HepG2 (cell line): Measurements from ENCODE around the gene GPR85. TPM values are rescaled to one million over a fixed set of nuclear protein-coding genes. Genes with fewer than 3 reads are reported as not detected.

Experiments used
- ATF2 ChIP-seq: sonication (generic); formaldehyde crosslinking; IDR thresholded peaks from 2 replicates; pipeline ENCODE4 v1.4.0; 2020; ENCODE audit warnings: missing genetic modification reagents
- BORCS8-MEF2B ChIP-seq: sonication (generic); formaldehyde crosslinking; IDR thresholded peaks from 2 replicates; pipeline ENCODE4 v1.8.0; 2022; ENCODE audit warnings: mild to moderate bottlenecking, missing genetic modification reagents
- ELF3 ChIP-seq: IDR thresholded peaks from 2 replicates; pipeline ENCODE4 v1.6.1; 2016; ENCODE audit warnings: missing genetic modification reagents, missing compliant biosample characterization
- GLI4 ChIP-seq: sonication (generic); formaldehyde crosslinking; IDR thresholded peaks from 2 replicates; pipeline ENCODE4 v1.5.1; 2020; ENCODE audit warnings: missing genetic modification reagents, mild to moderate bottlenecking, moderate library complexity, borderline replicate concordance
- HMGXB3 ChIP-seq: sonication (generic); formaldehyde crosslinking; IDR thresholded peaks from 2 replicates; pipeline ENCODE4 v1.4.0; 2020; ENCODE audit warnings: missing genetic modification reagents, borderline replicate concordance
- HNRNPH1 ChIP-seq: fragments of 200-400 bp; formaldehyde crosslinking; optimal IDR thresholded peaks from 2 replicates; pipeline ENCODE3; 2017; ENCODE audit warnings: mild to moderate bottlenecking, low read depth, low read length
- MBD4 ChIP-seq: IDR thresholded peaks from 2 replicates; pipeline ENCODE4 v1.6.1; 2012; ENCODE audit warnings: low read length, inconsistent platforms, borderline replicate concordance
- MXD4 ChIP-seq: IDR thresholded peaks from 2 replicates; pipeline ENCODE4 v1.6.1; 2016; ENCODE audit warnings: mild to moderate bottlenecking, missing biosample characterization, missing genetic modification reagents
- NRL ChIP-seq: sonication (generic); formaldehyde crosslinking; IDR thresholded peaks from 2 replicates; pipeline ENCODE4 v1.5.0; 2020; ENCODE audit warnings: missing genetic modification reagents, mild to moderate bottlenecking, moderate library complexity, borderline replicate concordance
- SALL1 ChIP-seq: sonication (generic); formaldehyde crosslinking; IDR thresholded peaks from 2 replicates; pipeline ENCODE4 v1.8.0; 2022; ENCODE audit warnings: mild to moderate bottlenecking, missing genetic modification reagents
- THRA ChIP-seq: sonication (generic); formaldehyde crosslinking; IDR thresholded peaks from 2 replicates; pipeline ENCODE4 v1.4.0; 2020; ENCODE audit warnings: missing genetic modification reagents, borderline replicate concordance
- ZIK1 ChIP-seq: sonication (generic); formaldehyde crosslinking; IDR thresholded peaks from 2 replicates; pipeline ENCODE4 v1.5.0; 2020; ENCODE audit warnings: mild to moderate bottlenecking, low read depth, missing genetic modification reagents, borderline replicate concordance
- ZNF281 ChIP-seq: sonication (generic); formaldehyde crosslinking; IDR thresholded peaks from 2 replicates; pipeline ENCODE4 v1.4.0; 2020; ENCODE audit warnings: missing genetic modification reagents, borderline replicate concordance
- ZNF331 ChIP-seq: sonication (generic); formaldehyde crosslinking; IDR thresholded peaks from 2 replicates; pipeline ENCODE4 v1.4.0; 2020; ENCODE audit warnings: missing genetic modification reagents
- ZNF382 ChIP-seq: sonication (generic); formaldehyde crosslinking; IDR thresholded peaks from 2 replicates; pipeline ENCODE4 v1.5.0; 2020; ENCODE audit warnings: missing genetic modification reagents, mild to moderate bottlenecking, borderline replicate concordance
- ZNF44 ChIP-seq: sonication (generic); formaldehyde crosslinking; IDR thresholded peaks from 2 replicates; pipeline ENCODE4 v1.5.1; 2020; ENCODE audit warnings: mild to moderate bottlenecking, missing genetic modification reagents
- ZNF605 ChIP-seq: sonication (generic); formaldehyde crosslinking; IDR thresholded peaks from 2 replicates; pipeline ENCODE4 v1.8.0; 2022; ENCODE audit warnings: mild to moderate bottlenecking, missing genetic modification reagents
- ZNF7 ChIP-seq: IDR thresholded peaks from 2 replicates; pipeline ENCODE4 v1.6.1; 2016; ENCODE audit warnings: missing biosample characterization, missing genetic modification reagents
- polyA plus RNA-seq, 8 experiments: library from polyadenylated mRNA; depleted of rRNA in 3 of 8; stranded (reverse) in 7 of 8; unstranded in 1 of 8; fragments of >200 nt; fragmentation: Illumina TruSeq in 4 of 8; extraction: Trizol in 4 of 8; gene quantifications; 2 replicates each; pipeline versions ENCODE4 v1.2.1 to v1.2.3, GENCODE V29; 2011 to 2016; ENCODE audit warnings: low read depth in 4 of 8, missing spikeins in 1 of 8, mixed read lengths in 1 of 8; ENCODE audit not compliant: insufficient read depth in 1 of 8
- total RNA-seq, 5 experiments: library from RNA; depleted of rRNA; stranded (reverse); fragments of >200 nt; fragmentation: Illumina TruSeq; extraction: Trizol; gene quantifications; 2 replicates each; pipeline ENCODE4 v1.2.3, GENCODE V29; 2016; ENCODE audit warnings: low read depth in 1 of 5

Gene GPR85
- total and polyA plus RNA-seq, 2 of the 13 experiments (the other 11 are each of a cell fraction or from before 2014, with no cell fraction given): not detected

- peak; percentile 81 for TF ChIP-seq SALL1
- peak; percentile 4; the same call in 1 of the 2 replicates for TF ChIP-seq ZNF281 (CRISPR knock-in tag)
- TF ChIP-seq GLI4: no peak
- peak; percentile 58; the same call in 1 of the 2 replicates for TF ChIP-seq MXD4 (CRISPR knock-in tag)
- TF ChIP-seq ZIK1 (CRISPR knock-in tag): no peak
- TF ChIP-seq MBD4: no peak
- peak; percentile 55; the same call in 1 of the 2 replicates for TF ChIP-seq ZNF605
- TF ChIP-seq BORCS8-MEF2B (CRISPR knock-in tag): 0 out of 2 replicates have a peak, but pooled peaks have one; percentile 26
- peak; percentile 76 for TF ChIP-seq ELF3
- peak; percentile 45; the same call in 1 of the 2 replicates for TF ChIP-seq ZNF331
- TF ChIP-seq HMGXB3 (CRISPR knock-in tag): peak; percentile 84; the same call in 1 of the 2 replicates
- 0 out of 2 replicates have a peak, but pooled peaks have one; percentile 0 for TF ChIP-seq THRA
- TF ChIP-seq ZNF382: no peak
- TF ChIP-seq NRL: peak; percentile 53; the same call in 1 of the 2 replicates
- TF ChIP-seq HNRNPH1: no peak
- 0 out of 2 replicates have a peak, but pooled peaks have one; percentile 33 for TF ChIP-seq ATF2
- 0 out of 2 replicates have a peak, but pooled peaks have one; percentile 40 for TF ChIP-seq ZNF44 (CRISPR knock-in tag)
- TF ChIP-seq ZNF7: no peak
Measured at GRCh38 chr7:113118074-113118959, 31.7 kb upstream of the GPR85 start, which contains the start of gene SMIM30 (continued).
